HG03103 (cell line): ENCODE data around the gene CHAF1A.

Source experiments
- ATAC-seq: cut with Tn5 transposase; IDR thresholded peaks from one replicate; pipeline ENCODE4 v1.9.1; 2021; ENCODE audit warnings: low read depth; ENCODE audit not compliant: unreplicated experiment

Gene CHAF1A

DNA sequence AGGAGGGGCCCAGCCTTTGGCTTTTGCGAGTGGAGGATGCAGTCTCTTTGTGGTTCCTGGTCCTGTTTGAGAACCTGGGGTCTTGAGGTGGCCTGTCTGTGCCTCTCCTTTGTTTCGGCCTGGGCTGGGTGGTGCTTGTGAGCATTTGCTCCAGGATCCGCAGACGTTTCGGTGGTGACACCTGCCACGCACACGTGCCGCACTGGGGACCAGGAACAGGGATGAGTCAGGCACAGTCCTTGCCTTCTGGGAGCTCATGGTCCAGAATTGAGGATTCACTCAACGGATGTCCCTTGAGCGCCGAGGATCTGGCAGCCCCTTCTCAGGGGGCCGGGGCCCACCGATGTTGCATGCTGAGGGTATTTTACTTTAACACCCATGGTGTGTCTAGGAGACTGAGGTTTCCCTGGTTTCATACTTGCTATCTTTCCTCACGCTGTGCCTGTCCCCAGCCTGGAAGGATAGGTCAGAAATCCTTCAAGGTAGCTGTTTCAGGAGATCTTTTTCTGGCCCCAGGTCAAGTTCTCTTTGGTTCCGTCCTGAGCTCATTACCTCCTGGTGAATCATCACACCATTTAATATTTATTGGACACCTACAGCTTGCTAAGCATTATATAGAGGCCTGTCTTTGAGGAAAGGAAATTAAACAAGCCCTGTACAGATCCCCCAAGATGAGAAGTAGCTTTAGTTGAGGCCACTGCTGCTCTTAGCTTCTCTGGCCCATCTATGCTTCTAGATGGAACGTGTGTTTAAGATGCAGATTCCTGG, 74.8 kb downstream of the CHAF1A start:
- ATAC-seq = no peak

DNA sequence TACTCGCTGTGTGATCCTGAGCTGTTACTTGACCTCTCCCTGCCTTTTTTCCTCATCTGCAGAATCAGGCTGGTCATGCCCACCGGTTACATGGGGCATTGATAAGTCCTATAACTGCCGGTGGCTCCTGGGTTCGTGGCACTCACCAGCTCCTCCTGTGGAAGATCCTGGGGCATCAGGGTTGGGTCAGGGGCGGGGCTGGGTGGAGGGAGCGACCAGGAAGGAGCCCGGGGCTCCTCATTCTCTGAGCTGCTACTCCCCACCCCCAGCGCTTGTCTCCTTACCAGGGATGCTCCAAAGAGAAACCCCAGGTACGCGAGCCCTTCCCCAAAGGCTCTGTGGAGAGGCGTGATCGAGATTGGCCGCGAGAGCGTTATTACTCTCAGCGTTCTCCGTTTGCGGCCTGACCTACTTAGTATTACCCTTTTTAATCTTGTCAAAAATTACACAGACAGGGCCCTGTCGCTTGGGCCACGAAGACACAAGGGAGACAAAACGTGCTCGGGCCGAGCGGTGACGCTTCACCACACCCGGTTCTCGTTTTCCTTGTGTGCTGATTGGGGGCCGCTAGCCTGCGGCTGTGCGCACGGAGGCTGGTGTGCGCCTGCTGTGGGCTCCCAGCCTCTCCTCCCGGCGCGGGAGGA, 80.4 kb downstream of the CHAF1A start:
- ATAC-seq = no peak

DNA sequence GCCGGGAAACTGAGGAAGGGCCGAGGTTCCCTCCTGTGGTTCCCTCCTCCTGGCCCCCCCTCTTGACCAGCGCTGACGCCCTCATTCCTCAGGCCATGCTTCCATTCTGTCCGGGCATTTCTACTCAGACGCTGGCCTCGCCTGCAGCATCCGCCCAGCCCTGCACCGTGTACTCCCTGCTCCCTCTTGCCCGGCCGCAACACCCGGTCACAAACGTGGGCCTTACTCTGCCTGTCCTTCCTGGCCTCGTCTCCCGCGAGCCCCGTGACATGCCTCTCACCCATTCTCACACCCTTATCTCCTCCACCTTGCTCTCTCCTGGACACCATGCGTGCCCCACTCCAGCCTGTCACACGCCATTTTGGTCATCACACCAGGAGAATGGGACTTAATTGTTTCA, 80.9 kb downstream of the CHAF1A start:
- no peak for ATAC-seq

DNA sequence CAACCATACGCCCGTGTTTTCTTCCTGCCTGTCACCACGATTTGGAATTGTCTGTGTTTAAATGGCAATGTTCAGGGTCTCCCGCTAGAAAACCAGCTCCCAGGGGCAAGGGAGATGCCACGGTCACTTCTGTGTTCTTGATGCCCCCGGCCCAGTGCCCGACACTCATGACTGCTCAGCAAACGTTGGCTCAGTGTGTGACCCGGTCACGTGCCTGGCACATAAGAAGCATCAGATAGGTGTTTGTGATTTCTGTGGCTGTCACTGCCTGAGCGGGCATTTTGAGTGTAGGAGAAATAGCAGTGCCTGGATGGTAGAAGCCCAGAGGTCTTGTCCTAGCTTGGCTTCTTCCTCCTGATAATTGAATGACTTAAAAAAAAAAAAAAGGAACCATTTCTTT, 85.1 kb downstream of the CHAF1A start:
- ATAC-seq = no peak

DNA sequence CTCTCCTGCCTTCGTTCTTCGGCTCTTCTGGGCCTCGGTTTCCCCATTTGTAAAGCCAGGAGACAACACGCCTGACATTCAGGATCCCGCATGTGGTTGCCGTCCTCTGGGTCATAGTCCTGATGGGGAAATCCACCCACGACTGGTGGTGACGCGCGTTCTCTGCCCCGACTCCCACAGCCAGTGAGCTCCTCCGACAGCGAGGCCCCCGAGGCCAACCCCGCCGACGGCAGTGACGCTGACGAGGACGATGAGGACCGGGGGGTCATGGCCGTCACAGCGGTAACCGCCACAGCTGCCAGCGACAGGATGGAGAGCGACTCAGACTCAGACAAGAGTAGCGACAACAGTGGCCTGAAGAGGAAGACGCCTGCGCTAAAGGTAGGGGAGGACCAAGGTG, 86.1 kb downstream of the CHAF1A start:
- ATAC-seq = no peak

DNA sequence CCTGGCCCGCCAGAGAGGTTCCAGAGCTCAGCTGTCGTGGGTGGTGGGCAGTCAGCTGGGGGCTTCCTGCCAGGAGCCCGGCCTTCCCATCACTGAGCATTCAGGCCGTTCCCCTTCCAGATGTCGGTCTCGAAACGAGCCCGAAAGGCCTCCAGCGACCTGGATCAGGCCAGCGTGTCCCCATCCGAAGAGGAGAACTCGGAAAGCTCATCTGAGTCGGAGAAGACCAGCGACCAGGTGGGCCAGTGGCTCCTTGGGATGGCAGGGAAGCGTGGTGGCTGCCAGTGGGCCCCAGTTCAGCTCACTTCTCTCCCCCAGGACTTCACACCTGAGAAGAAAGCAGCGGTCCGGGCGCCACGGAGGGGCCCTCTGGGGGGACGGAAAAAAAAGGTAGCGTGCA, 89.0 kb downstream of the CHAF1A start:
- ATAC-seq = no peak

DNA sequence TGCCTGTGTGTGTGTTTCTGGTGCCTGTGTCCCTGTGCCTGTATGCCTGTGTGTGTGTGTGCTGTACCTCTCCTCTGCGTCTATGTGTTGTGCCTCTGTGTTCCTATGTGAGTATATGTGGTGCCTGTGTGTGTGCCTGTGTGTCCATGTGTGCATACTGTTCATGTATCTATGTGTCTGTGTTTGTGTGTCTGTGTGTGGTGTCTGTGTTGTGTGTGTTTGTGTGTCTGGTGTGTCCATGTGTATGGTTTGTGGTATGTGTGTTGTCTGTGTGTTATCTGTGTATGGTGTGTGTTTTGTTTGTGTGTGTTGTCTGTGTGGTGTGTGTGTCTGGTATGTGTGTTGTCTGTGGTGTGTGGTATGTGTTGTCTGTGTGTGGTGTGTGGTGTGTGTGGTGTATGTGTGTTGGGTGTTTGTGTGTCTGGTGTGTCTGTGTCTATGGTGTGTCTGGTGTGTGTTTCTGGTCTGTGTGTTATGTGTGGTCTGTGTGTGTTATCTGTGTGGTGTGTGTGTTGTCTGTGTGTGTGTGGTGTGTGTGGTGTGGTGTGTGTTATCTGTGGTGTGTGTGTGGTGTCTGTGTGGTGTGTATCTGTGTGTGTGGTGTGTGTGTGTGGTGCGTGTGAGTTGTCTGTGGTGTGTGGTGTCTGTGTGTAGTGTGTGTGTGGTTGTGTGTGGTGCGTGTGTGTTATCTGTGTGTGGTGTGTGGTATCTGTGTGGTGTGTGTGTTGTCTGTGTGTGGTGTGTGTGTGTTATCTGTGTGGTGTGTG, 90.1 kb downstream of the CHAF1A start:
- no peak for ATAC-seq
